Immature natural killer cell (primary cell): ENCODE measurements around the gene CCL25. TPM values are rescaled to one million over a fixed set of nuclear protein-coding genes. Genes with fewer than 3 reads are reported as not detected.
A peak's percentile ranks its signal among the peaks of the same experiment; 100 is the strongest.
"Not testable (repeated sequence)": the region's sequence is repeated elsewhere in the genome, so short reads cannot be mapped to it uniquely, and the experiment has no call there.

Experiments used
- DNase-seq, 3 donors: peaks; one replicate each; pipeline ENCODE4 v3.0.0; 2022; ENCODE audit warnings: mixed read lengths in 1 of 3
- H3K27ac Mint-ChIP-seq, 6 donors: one replicate each; pipeline ENCODE4 v1.8.0; 2020; ENCODE audit warnings: mixed read lengths in 6 of 6, mild to moderate bottlenecking in 5 of 6, inconsistent platforms in 4 of 6, moderate library complexity in 3 of 6
- H3K27me3 Mint-ChIP-seq, 3 donors: one replicate each; pipeline ENCODE4 v1.8.0; 2020 to 2021; ENCODE audit warnings: low read depth in 3 of 3, mild to moderate bottlenecking in 3 of 3, mixed read lengths in 3 of 3, moderate library complexity in 3 of 3, inconsistent platforms in 1 of 3
- H3K36me3 Mint-ChIP-seq, 3 donors: one replicate each; pipeline ENCODE4 v1.8.0; 2020; ENCODE audit warnings: mixed read lengths in 3 of 3, inconsistent platforms in 2 of 3, mild to moderate bottlenecking in 2 of 3
- H3K4me1 Mint-ChIP-seq, 2 donors: one replicate each; pipeline ENCODE4 v1.8.0; 2020; ENCODE audit warnings: inconsistent platforms in 2 of 2, mild to moderate bottlenecking in 2 of 2, mixed read lengths in 2 of 2, moderate library complexity in 1 of 2
- H3K4me3 Mint-ChIP-seq, 5 donors: one replicate each; pipeline ENCODE4 v1.8.0; 2020; ENCODE audit warnings: mild to moderate bottlenecking in 5 of 5, mixed read lengths in 5 of 5, inconsistent platforms in 3 of 5, moderate library complexity in 3 of 5
- H3K9me3 Mint-ChIP-seq, 6 donors: one replicate each; pipeline ENCODE4 v1.8.0; 2020; ENCODE audit warnings: mild to moderate bottlenecking in 6 of 6, mixed read lengths in 6 of 6, inconsistent platforms in 4 of 6, moderate library complexity in 3 of 6
- polyA plus RNA-seq, 3 donors: library from polyadenylated mRNA; unstranded; fragments of 300-500 nt; fragmentation: Illumina TruSeq; gene quantifications; one replicate each; pipeline ENCODE4 v1.2.3, GENCODE V29; 2021

CCL25 gene, protein sequence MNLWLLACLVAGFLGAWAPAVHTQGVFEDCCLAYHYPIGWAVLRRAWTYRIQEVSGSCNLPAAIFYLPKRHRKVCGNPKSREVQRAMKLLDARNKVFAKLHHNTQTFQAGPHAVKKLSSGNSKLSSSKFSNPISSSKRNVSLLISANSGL
- polyA plus RNA-seq, result 1 to 10 TPM in 1 of 3 donors, under 1 TPM in 1, not detected in 1; 0.57 to 1.1 TPM

DNA sequence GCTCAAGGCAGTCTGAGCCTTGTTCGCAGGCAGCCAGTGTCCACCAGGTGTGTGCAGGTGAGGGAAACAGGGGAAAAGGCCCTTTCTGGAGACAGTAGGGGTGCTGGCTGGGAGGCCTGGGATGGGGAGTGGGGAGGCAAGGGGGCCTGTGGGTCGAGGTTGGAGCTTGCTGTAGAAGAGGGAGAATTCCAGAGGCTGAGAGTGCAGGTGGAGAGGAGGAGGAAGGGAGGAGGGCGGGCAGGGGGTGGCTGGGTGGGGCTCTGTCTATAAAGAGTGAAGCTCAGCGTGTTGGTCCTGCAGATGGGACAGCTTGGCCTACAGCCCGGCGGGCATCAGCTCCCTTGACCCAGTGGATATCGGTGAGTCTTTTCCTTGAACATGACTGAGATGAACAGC lies at the start of gene CCL25:
TSS of gene CCL25 (plus strand) at position 297 of the 396 bp plus-strand sequence. CDS start 290 bp downstream, outside the sequence.
- Mint-ChIP-seq H3K27ac (peak within 1 kb of the TSS in 5 of 6 donors; percentile 9 to 91 (median 26)), H3K4me3 (peak within 1 kb of the TSS in 3 of 5 donors; percentile 20 to 46 (median 39)), H3K36me3 (no peaks in the 10 kb centered on the region), H3K4me1 (peaks cover 19 to 20% of the 10 kb centered on the region in 2 donors), H3K27me3 (peaks cover 0 to 2% (median 0%) of the 10 kb centered on the region in 3 donors), H3K9me3 (no peaks in the 10 kb centered on the region)
- no peak for DNase-seq

DNA sequence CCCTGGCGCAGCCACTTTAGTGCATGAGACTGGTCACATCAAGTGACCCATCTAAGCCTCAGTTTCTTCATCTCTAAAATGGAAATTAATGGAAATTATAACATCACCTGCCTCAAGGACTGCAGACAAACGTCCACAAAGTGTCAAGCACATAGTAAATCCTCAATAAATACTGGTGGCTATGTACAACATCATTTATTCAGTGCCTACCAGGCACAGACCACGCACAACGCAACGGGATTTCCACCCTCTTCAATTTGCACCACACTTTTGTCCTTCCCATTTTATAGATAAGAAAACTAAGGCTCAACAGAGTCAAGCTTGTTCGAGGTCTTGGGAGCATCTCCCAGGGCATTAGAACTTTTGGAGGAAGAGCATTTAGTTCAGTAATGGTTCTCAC lies 48.6 kb upstream of the CCL25 start:
- peaks cover 43 to 49% of the 10 kb centered on the region in 2 donors for H3K4me1 Mint-ChIP-seq
- no peaks in the 10 kb centered on the region for H3K9me3 Mint-ChIP-seq
- peak overlapping the region; percentile 87 to 96 (median 93) for H3K27ac Mint-ChIP-seq
- no peak for DNase-seq
- H3K27me3 Mint-ChIP-seq, result peaks cover 0 to 9% (median 9%) of the 10 kb centered on the region in 3 donors
- H3K36me3 Mint-ChIP-seq, result peaks cover 0 to 4% (median 0%) of the 10 kb centered on the region in 3 donors
- peak overlapping the region; percentile 86 to 97 (median 90) for H3K4me3 Mint-ChIP-seq

DNA sequence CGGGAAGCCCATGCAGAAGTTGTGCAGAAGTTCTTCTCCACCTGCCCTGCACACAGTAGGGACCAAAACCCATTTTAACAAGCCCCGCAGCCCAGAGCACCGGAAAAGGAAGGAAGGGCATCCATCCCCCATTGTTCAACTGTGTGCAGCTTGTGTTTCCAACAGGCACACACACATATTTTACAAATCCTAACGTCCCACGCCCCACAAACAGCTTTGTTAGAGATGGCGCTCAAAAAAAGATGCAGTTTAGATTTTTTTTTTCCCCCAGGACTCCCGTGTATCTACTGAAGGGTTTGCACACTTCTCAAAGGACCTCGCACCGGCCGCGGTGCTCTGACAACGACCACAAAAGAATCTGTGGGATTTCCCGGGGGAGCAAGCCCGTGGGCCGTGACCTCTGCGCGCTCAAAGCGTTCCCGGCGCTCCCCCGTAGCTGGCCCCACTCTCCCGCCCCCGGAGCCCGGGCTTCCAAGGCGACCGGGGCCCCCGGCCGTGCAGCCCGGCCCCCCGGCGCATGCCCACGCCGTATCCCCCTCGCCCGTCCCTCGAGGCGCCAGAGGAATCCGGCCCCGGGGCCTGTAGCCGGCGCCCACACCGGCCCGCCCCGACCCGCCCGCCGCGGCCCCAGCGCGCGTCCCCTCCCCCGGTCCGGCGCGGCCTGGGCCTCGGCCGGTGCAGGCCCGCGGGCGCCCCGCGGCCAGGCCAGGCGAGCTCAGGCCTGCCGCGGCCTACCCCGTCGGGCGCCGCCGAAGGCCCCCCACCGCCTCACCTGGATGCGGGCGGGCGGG lies 47.6 kb upstream of the CCL25 start:
- H3K9me3 Mint-ChIP-seq, result no peaks in the 10 kb centered on the region
- peaks cover 0 to 4% (median 0%) of the 10 kb centered on the region in 3 donors for H3K36me3 Mint-ChIP-seq
- H3K27me3 Mint-ChIP-seq, result peaks cover 0 to 9% (median 9%) of the 10 kb centered on the region in 3 donors
- H3K4me3 Mint-ChIP-seq, result peak overlapping the region; percentile 86 to 97 (median 90)
- peaks cover 40 to 45% of the 10 kb centered on the region in 2 donors for H3K4me1 Mint-ChIP-seq
- H3K27ac Mint-ChIP-seq, result peak overlapping the region; percentile 87 to 96 (median 93)
- peak in 2 of 3 donors; percentile 16 to 18 for DNase-seq

DNA sequence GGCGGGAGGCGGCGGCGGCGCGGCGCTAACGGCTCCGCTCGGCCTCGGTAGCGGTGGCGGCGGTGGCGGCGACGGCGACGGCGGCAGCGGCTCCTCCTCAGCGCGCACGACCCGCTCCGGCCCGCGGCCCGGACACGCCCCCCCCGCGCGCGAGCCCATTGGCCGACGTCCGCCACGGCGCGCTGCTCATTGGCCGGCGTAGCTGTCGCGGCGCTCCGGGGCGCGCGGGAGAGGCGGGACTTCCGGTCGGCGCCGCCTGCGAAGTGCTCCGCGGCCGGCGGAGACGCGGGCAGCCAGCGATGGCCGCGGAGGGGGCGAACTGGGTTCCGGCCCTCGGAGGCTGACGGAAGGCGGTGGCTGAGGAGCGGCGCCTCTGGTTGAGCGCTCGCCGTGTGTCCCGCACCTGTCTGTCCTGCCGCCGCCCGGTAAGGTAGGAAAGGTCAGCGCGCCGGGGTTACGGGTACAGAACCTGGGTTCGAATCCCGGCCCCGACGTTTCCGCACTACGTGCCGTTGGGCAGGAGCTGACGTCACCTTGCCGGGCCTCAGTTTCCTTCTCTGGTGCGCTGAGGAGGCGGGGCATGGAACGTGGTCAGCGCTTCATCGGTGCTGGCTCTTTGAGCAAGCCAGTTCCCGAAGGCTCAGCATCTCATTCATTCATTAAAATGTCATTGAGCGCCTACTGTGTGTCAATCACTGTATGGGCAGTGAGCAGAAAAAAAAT lies 46.9 kb upstream of the CCL25 start, which contains the start of gene ELAVL1:
TSS of gene ELAVL1 (minus strand) at position 108 of the 723 bp plus-strand sequence. CDS start 13,826 bp downstream, outside the sequence.
- Mint-ChIP-seq H3K27ac (peak within 1 kb of the TSS; percentile 87 to 96 (median 93)), H3K27me3 (peaks cover 0 to 9% (median 9%) of the 10 kb centered on the region in 3 donors), H3K4me1 (peaks cover 36 to 39% of the 10 kb centered on the region in 2 donors), H3K9me3 (no peaks in the 10 kb centered on the region), H3K4me3 (peak within 1 kb of the TSS; percentile 86 to 97 (median 90)), H3K36me3 (peaks cover 0 to 4% (median 0%) of the 10 kb centered on the region in 3 donors)
- peak; percentile 89 to 92 (median 92) for DNase-seq

DNA sequence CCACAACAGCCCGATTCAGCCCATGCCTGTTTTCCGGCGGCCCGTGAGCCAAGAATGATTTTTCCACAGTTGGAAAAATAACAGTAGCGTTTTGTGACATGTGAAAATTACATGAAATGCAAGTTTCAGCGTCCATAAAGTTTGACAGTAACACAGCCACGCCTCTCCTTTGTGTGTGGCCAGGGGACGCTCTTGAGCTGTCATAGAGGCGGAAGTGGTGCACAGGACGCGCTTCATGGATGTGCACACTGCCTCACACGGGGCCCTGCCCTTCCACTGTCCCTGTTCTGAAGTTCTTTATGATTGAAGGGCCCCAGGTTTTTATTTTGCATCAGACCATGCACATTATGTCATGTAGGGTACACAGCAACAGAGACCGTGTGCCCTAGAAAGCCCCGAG lies 34.8 kb upstream of the CCL25 start:
- Mint-ChIP-seq H3K27me3 (peaks cover 0 to 1% (median 0%) of the 10 kb centered on the region in 3 donors), H3K9me3 (no peaks in the 10 kb centered on the region), H3K4me1 (peaks cover 9 to 11% of the 10 kb centered on the region in 2 donors), H3K36me3 (no peaks in the 10 kb centered on the region), H3K27ac (peak overlapping the region in 3 of 6 donors; percentile 16 to 62 (median 47)), H3K4me3 (no peak overlapping the region)
- DNase-seq, result peak in 2 of 3 donors; percentile 42 to 43

DNA sequence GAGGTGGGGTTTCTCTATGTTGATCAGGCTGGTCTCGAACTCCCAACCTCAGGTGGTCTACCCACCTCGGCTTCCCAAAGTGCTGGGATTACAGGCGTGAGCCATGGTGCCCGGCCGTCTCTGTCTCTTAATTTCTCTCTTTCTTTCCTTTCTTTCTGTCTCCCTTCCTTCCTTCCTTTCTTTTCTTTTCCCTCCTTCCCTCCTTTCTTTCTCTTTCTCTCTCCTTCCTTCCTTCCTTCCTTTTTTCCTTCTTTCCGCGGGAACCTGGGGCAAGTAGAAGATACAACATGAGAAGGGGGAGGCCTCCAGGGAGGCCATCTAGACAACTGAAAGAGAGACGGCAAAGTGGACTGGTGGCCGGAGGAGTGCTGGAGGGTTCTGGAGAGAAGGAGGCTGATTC lies 31.9 kb upstream of the CCL25 start:
- H3K4me1 Mint-ChIP-seq, result peaks cover 9 to 11% of the 10 kb centered on the region in 2 donors
- no peak overlapping the region for H3K4me3 Mint-ChIP-seq
- H3K27ac Mint-ChIP-seq, result no peak overlapping the region
- no peak for DNase-seq
- peaks cover 0 to 2% (median 0%) of the 10 kb centered on the region in 3 donors for H3K27me3 Mint-ChIP-seq
- no peaks in the 10 kb centered on the region for H3K9me3 Mint-ChIP-seq
- no peaks in the 10 kb centered on the region for H3K36me3 Mint-ChIP-seq

DNA sequence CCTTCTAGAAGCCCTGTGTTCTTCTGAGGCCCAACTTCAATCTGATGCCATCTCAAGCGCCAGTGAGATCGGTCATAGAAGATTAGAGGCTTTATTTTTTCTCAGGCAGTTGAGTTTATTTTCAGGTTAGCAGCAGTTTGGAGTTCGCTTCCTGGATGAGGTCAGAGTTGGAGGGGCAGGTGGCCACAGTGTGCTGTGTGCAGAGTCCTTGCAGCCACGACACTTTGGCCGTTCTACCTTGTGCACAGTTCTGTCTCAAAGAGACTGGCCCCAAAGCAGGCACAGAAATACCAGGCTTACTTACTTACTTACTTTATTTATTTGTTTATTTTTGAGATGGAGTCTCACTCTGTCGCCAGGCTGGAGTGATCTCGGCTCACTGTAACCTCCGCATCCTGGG lies 31.2 kb upstream of the CCL25 start:
- peak overlapping the region in 1 of 6 donors; percentile 16 for H3K27ac Mint-ChIP-seq

DNA sequence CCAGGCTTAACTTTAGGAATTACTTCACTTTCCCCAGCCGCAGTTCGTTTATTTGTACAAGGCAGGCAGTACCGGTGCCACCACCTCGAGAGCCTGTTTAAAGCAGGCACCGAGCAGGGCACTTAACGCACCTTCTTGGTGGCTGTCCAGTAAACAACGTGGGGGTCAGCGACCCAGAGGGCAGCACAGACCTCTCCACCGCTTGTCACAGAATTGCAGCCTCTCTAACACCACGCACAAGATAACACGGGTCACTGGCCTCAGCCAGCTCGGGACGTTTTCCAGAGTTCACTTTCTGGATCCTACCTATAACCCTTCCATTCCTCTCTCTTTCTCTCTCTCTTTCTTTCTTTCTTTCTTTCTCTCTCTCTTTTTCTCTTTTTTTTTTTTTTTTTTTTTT lies 30.3 kb upstream of the CCL25 start:
- peaks cover 8 to 10% of the 10 kb centered on the region in 2 donors for H3K4me1 Mint-ChIP-seq
- no peak overlapping the region for H3K27ac Mint-ChIP-seq
- H3K9me3 Mint-ChIP-seq, result no peaks in the 10 kb centered on the region
- no peak for DNase-seq
- H3K36me3 Mint-ChIP-seq, result no peaks in the 10 kb centered on the region
- H3K27me3 Mint-ChIP-seq, result peaks cover 0 to 2% (median 0%) of the 10 kb centered on the region in 3 donors
- no peak overlapping the region for H3K4me3 Mint-ChIP-seq

More for the DNA sequence above, 31.2 kb upstream of the CCL25 start:
- H3K4me1 Mint-ChIP-seq, result peaks cover 9 to 11% of the 10 kb centered on the region in 2 donors
- H3K9me3 Mint-ChIP-seq, result no peaks in the 10 kb centered on the region
- peaks cover 0 to 2% (median 0%) of the 10 kb centered on the region in 3 donors for H3K27me3 Mint-ChIP-seq
- no peak for DNase-seq
- no peaks in the 10 kb centered on the region for H3K36me3 Mint-ChIP-seq
- H3K4me3 Mint-ChIP-seq, result no peak overlapping the region

DNA sequence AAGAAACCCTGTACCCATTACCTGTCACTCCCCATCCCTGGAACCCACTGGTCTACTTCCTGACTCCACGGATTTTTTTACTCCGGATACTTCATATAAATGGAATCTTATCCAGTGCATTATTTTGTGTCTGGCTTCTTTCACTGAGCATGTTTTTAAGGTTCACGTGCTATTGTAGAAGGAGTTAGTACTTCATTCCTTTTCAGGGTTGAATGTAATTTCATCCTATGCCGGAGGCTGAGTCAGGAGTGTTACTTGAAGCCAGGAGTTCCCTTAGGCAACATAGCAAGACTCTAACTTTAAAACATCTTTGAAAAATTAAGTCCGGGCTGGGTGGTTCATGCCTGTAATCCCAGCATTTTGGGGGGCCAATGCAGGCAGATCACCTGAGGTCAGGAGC lies 29.2 kb upstream of the CCL25 start:
- Mint-ChIP-seq H3K4me3 (no peak overlapping the region), H3K27me3 (peaks cover 0 to 2% (median 0%) of the 10 kb centered on the region in 3 donors), H3K27ac (no peak overlapping the region), H3K4me1 (no peaks in the 10 kb centered on the region), H3K9me3 (no peaks in the 10 kb centered on the region), H3K36me3 (no peaks in the 10 kb centered on the region)
- no peak for DNase-seq

DNA sequence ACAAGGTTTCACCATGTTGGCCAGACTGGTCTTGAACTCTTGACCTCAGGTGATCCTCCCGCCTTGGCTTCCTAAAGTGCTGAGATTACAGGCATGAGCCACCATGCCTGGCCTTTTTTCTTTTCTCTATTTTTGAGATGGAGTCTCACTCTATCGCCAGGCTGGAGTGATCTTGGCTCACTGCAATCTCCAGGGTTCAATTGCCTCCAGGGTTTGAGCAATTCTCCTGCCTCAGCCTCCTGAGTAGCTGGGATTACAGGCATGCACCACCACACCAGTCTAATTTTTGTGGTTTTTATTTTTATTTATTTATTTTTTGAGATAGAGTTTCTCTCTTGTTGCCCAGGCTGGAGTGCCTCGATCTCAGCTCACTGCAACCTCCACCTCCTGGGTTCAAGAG lies 28.3 kb upstream of the CCL25 start:
- H3K36me3 Mint-ChIP-seq, H3K27ac Mint-ChIP-seq, DNase-seq, H3K4me1 Mint-ChIP-seq, H3K9me3 Mint-ChIP-seq, H3K27me3 Mint-ChIP-seq, H3K4me3 Mint-ChIP-seq: not testable (repeated sequence)

DNA sequence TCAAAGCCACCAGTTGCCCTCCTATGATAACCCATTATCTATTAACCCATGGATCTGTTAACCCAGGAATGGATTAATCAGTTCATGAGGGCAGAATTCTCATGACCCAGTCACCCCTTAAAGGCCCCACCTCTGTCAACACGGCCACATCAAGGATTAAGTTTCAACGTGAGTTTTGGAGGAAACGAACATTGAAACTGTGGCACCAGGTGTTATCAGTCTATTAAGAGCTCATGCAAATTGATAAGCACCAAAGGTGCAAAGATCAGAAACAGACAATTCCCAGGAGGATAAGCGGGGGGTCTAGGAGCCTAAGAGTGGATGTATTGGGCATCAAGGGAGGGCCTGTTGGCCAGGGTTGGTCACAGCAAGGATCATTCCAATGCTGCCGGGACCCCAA lies 27.2 kb upstream of the CCL25 start:
- H3K9me3 Mint-ChIP-seq, result no peaks in the 10 kb centered on the region
- H3K27ac Mint-ChIP-seq, result no peak overlapping the region
- peaks cover 0 to 2% (median 0%) of the 10 kb centered on the region in 3 donors for H3K27me3 Mint-ChIP-seq
- no peak for DNase-seq
- no peak overlapping the region for H3K4me3 Mint-ChIP-seq
- H3K36me3 Mint-ChIP-seq, result no peaks in the 10 kb centered on the region
- H3K4me1 Mint-ChIP-seq, result no peaks in the 10 kb centered on the region

DNA sequence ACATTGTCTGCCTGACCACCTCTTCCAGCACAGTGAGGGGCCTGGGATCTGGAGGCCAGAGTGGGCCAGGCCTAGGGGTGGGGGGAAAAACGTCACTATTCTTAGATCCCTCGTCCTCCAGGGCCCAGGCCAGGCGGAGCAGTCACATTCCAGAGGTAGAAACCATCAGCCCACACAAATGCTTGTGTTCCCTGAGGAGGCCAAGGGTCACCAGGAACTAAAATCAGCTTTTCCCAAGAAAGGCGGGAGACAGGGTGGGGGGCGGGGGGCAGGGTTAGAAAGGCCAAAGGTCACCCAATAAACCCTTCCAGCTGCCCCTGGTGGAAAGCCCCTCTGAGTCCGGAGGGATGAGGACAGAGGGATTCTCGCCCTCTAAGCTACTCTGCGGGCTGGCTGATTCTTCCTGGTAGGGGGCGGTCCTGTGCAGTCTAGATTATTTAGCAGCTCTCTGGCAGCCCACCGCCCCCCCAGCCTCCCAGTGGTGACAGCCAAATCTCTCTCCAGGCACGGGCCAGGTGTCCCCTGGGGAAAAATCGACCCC lies 23.5 kb upstream of the CCL25 start:
- Mint-ChIP-seq H3K9me3 (no peaks in the 10 kb centered on the region), H3K27me3 (peaks cover 0 to 4% (median 1%) of the 10 kb centered on the region in 3 donors), H3K4me3 (no peak overlapping the region), H3K27ac (no peak overlapping the region), H3K36me3 (peaks cover 0 to 4% (median 0%) of the 10 kb centered on the region in 3 donors), H3K4me1 (no peaks in the 10 kb centered on the region)
- DNase-seq, result no peak

DNA sequence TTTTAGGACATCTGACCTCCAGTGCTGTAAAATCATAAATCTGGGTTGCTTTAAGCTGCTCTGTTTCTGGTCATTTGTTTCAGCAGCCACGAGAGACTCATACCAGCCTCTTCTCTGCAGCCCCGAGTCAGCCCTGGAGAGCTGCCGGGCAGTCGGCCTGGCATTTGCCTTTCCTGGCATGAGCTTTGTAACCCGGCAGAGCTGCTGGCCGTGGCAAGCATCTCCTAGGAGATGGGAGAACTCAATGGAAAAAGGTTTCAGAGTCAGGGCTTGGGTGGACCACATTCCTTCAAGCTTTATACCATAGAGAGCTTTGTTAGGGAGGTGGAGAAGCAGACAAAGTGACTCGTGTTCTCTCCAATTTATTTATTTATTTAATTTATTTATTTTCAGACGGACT lies 21.6 kb upstream of the CCL25 start:
- Mint-ChIP-seq H3K27me3 (peaks cover 0 to 4% (median 1%) of the 10 kb centered on the region in 3 donors), H3K27ac (no peak overlapping the region), H3K4me1 (no peaks in the 10 kb centered on the region), H3K36me3 (peaks cover 0 to 4% (median 0%) of the 10 kb centered on the region in 3 donors), H3K4me3 (no peak overlapping the region), H3K9me3 (no peaks in the 10 kb centered on the region)
- no peak for DNase-seq
